ENCODE data around the gene RCN1. TPM values are rescaled to one million over a fixed set of nuclear protein-coding genes. Genes with fewer than 3 reads are reported as not detected.
A peak's percentile ranks its signal among the peaks of the same experiment; 100 is the strongest.

RCN1 gene
- polyA plus RNA-seq, 2 of the 4 experiments (the other 2 are of a cell fraction) = 191 to 234 TPM

DNA sequence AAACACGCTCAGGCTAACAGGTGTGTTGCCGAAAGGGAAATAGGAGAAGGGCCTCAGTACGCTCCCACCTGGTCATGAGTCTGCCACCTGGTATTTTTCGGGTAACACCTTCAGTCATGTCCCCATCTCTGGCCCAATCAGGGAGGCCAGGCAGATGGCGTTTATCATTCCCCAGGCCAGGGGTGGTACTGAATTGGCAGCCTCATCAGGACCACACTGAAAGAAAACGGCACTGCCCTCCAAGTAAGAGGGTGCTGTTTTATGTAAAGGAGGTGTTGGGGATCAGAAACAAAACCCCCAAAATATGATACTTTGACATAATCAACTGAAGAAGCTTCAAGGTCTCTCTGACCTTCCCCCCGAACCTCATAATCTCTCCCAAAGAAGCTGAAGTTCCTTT lies 58.9 kb downstream of the RCN1 start:
- FAIRE-seq (no peak), DNase-seq (ENCODE audit: low read depth in 1 of 2, low spot score in 1 of 2) (no peak)

GRCh38 chr11:32151027-32151426 lies 60.2 kb downstream of the RCN1 start:
- FAIRE-seq = no peak
- H3K4me3 ChIP-seq = no peak overlapping the region
- H3K9me3 ChIP-seq = no peaks in the 10 kb centered on the region
- ATAC-seq = no peak
- no peak for DNase-seq (ENCODE audit: low read depth in 1 of 2, low spot score in 1 of 2)
- TF ChIP-seq NPAS2 (CRISPR knock-in tag; IDR thresholded peaks at IDR 0.05; ENCODE audit: borderline replicate concordance) (no peak), CBX2 (IDR thresholded peaks at IDR 0.05; ENCODE audit: borderline replicate concordance, low read depth) (no peak), SMC3 (IDR thresholded peaks at IDR 0.05) (no peak), RAD21 (conservative IDR thresholded peaks at IDR 0.05 in 1 of 2, IDR thresholded peaks at IDR 0.05 in 1 of 2) (no peak), MAFK (IDR thresholded peaks at IDR 0.05; ENCODE audit: partially characterized antibody) (peak; percentile 59), EHMT2 (IDR thresholded peaks at IDR 0.05; ENCODE audit: low read depth) (no peak), RARB (CRISPR knock-in tag; IDR thresholded peaks at IDR 0.05) (no peak), CBX8 (IDR thresholded peaks at IDR 0.05) (no peak)
- TF ChIP-seq, protein P1, sequence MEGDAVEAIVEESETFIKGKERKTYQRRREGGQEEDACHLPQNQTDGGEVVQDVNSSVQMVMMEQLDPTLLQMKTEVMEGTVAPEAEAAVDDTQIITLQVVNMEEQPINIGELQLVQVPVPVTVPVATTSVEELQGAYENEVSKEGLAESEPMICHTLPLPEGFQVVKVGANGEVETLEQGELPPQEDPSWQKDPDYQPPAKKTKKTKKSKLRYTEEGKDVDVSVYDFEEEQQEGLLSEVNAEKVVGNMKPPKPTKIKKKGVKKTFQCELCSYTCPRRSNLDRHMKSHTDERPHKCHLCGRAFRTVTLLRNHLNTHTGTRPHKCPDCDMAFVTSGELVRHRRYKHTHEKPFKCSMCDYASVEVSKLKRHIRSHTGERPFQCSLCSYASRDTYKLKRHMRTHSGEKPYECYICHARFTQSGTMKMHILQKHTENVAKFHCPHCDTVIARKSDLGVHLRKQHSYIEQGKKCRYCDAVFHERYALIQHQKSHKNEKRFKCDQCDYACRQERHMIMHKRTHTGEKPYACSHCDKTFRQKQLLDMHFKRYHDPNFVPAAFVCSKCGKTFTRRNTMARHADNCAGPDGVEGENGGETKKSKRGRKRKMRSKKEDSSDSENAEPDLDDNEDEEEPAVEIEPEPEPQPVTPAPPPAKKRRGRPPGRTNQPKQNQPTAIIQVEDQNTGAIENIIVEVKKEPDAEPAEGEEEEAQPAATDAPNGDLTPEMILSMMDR (IDR thresholded peaks at IDR 0.05) = no peak
- H3K27ac ChIP-seq = no peak overlapping the region
- ChIA-PET POLR2A (no interaction called here), CTCF (interaction anchor here (0.7 to 2.0 kb wide), 7 partner anchors 9 to 99 kb away, joined by 3 to 6 read pairs (median 4); no protein-coding TSS in a partner anchor)
- no peak overlapping the region for H3K4me2 ChIP-seq
- H3K4me1 ChIP-seq = no peaks in the 10 kb centered on the region

More for the DNA sequence above, 58.9 kb downstream of the RCN1 start:
- CTCF ChIA-PET = interaction anchor here (0.5 to 2.0 kb wide), 5 partner anchors 8 to 189 kb away, joined by 3 to 6 read pairs (median 3); no protein-coding TSS in a partner anchor
- POLR2A ChIA-PET = no interaction called here
- Histone ChIP-seq H3K27ac (no peak overlapping the region), H3K9me3 (no peaks in the 10 kb centered on the region), H3K4me3 (no peak overlapping the region), H3K4me1 (no peaks in the 10 kb centered on the region), H3K4me2 (no peak overlapping the region)
- 37% methylated on average over 7 of the region's 7 CpGs for WGBS (ENCODE audit: missing lambda C conversion rate)
- no peak for ATAC-seq
- TF ChIP-seq HEYL (CRISPR knock-in tag; IDR thresholded peaks at IDR 0.05) (no peak), ESRRA (IDR thresholded peaks at IDR 0.05; ENCODE audit: borderline replicate concordance, low read length) (no peak), JUNB (IDR thresholded peaks at IDR 0.05) (no peak), CBX8 (IDR thresholded peaks at IDR 0.05) (no peak), RFX5 (IDR thresholded peaks at IDR 0.05) (no peak), FOSB (CRISPR knock-in tag; IDR thresholded peaks at IDR 0.05) (no peak), SMC3 (IDR thresholded peaks at IDR 0.05) (no peak), GATA3 (IDR thresholded peaks at IDR 0.05; ENCODE audit: borderline replicate concordance) (no peak), MAZ (IDR thresholded peaks at IDR 0.05; ENCODE audit: borderline replicate concordance, low read depth, low read length) (no peak), HOXA7 (CRISPR knock-in tag; IDR thresholded peaks at IDR 0.05) (no peak), HDAC2 (IDR thresholded peaks at IDR 0.05) (no peak), RNF2 (IDR thresholded peaks at IDR 0.05; ENCODE audit: borderline replicate concordance, low read depth) (no peak), JUN (IDR thresholded peaks at IDR 0.05) (no peak), HMGXB4 (CRISPR knock-in tag; IDR thresholded peaks at IDR 0.05; ENCODE audit: borderline replicate concordance) (no peak), EHMT2 (IDR thresholded peaks at IDR 0.05; ENCODE audit: low read depth) (no peak), CHD2 (IDR thresholded peaks at IDR 0.05; ENCODE audit: low read length, partially characterized antibody) (no peak), HOXB13 (CRISPR knock-in tag; IDR thresholded peaks at IDR 0.05; ENCODE audit: low read depth) (no peak)
- TF ChIP-seq, protein P2, sequence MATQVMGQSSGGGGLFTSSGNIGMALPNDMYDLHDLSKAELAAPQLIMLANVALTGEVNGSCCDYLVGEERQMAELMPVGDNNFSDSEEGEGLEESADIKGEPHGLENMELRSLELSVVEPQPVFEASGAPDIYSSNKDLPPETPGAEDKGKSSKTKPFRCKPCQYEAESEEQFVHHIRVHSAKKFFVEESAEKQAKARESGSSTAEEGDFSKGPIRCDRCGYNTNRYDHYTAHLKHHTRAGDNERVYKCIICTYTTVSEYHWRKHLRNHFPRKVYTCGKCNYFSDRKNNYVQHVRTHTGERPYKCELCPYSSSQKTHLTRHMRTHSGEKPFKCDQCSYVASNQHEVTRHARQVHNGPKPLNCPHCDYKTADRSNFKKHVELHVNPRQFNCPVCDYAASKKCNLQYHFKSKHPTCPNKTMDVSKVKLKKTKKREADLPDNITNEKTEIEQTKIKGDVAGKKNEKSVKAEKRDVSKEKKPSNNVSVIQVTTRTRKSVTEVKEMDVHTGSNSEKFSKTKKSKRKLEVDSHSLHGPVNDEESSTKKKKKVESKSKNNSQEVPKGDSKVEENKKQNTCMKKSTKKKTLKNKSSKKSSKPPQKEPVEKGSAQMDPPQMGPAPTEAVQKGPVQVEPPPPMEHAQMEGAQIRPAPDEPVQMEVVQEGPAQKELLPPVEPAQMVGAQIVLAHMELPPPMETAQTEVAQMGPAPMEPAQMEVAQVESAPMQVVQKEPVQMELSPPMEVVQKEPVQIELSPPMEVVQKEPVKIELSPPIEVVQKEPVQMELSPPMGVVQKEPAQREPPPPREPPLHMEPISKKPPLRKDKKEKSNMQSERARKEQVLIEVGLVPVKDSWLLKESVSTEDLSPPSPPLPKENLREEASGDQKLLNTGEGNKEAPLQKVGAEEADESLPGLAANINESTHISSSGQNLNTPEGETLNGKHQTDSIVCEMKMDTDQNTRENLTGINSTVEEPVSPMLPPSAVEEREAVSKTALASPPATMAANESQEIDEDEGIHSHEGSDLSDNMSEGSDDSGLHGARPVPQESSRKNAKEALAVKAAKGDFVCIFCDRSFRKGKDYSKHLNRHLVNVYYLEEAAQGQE (IDR thresholded peaks at IDR 0.05) = no peak

All from A549 (cell line).